K562 (cell line): ENCODE data around the gene COL23A1. TPM values are rescaled to one million over a fixed set of nuclear protein-coding genes. Genes with fewer than 3 reads are reported as not detected.

Source experiments
- ARID1B ChIP-seq: fragments of 450-650 bp; IDR thresholded peaks from 2 replicates; pipeline ENCODE4 v1.6.1; 2016; ENCODE audit warnings: antibody characterized with exemption, mild to moderate bottlenecking, inconsistent platforms
- ASH1L ChIP-seq: fragments of 450-650 bp; IDR thresholded peaks from 2 replicates; pipeline ENCODE4 v1.6.1; 2018; ENCODE audit warnings: borderline replicate concordance, mild to moderate bottlenecking, low read depth; ENCODE audit not compliant: partially characterized antibody
- ATF1 ChIP-seq, 2 experiments: fragments of 450-650 bp in 1 of 2; IDR thresholded peaks; 2 replicates each; pipeline ENCODE4 v1.6.1; 2016; ENCODE audit warnings: missing compliant biosample characterization in 1 of 2, missing genetic modification characterization in 1 of 2
- CBFA2T3 ChIP-seq: fragments of 450-650 bp; IDR thresholded peaks from 2 replicates; pipeline ENCODE4 v1.6.1; 2017
- DPF2 ChIP-seq: fragments of 450-650 bp; IDR thresholded peaks from 2 replicates; pipeline ENCODE4 v1.6.1; 2016
- E2F6 ChIP-seq, 2 experiments: IDR thresholded peaks; 2 replicates each; pipeline ENCODE4 v1.6.1; 2011; ENCODE audit warnings: borderline replicate concordance in 1 of 2, control low read depth in 1 of 2, low read depth in 1 of 2, low read length in 1 of 2, mild to moderate bottlenecking in 1 of 2, mixed read lengths in 1 of 2, moderate library complexity in 1 of 2; ENCODE audit not compliant: insufficient read depth in 1 of 2, insufficient read length in 1 of 2, poor library complexity in 1 of 2, severe bottlenecking in 1 of 2; ENCODE audit errors: extremely low read depth in 1 of 2
- L3MBTL2 ChIP-seq: fragments of 450-650 bp; IDR thresholded peaks from 2 replicates; pipeline ENCODE4 v1.6.1; 2016; ENCODE audit warnings: mild to moderate bottlenecking, moderate library complexity
- MTA3 ChIP-seq: fragments of 450-650 bp; formaldehyde crosslinking; IDR thresholded peaks from 2 replicates; pipeline ENCODE4 v1.6.1; 2017; ENCODE audit warnings: mild to moderate bottlenecking, borderline replicate concordance
- NCOR1 ChIP-seq: fragments of 450-650 bp; IDR thresholded peaks from 2 replicates; pipeline ENCODE4 v1.6.1; 2016; ENCODE audit warnings: mild to moderate bottlenecking, moderate library complexity
- SMARCA4 ChIP-seq: fragments of 450-650 bp; IDR thresholded peaks from 2 replicates; pipeline ENCODE4 v1.6.1; 2016
- STAT5A ChIP-seq: IDR thresholded peaks from 2 replicates; pipeline ENCODE4 v1.6.1; 2012; ENCODE audit warnings: low read length, inconsistent platforms, borderline replicate concordance
- TAL1 ChIP-seq: fragments of 450-650 bp; IDR thresholded peaks from 2 replicates; pipeline ENCODE4 v1.6.1; 2016; ENCODE audit warnings: mild to moderate bottlenecking
- ZNF232 ChIP-seq: sonication (generic); formaldehyde crosslinking; IDR thresholded peaks from 2 replicates; pipeline ENCODE4 v1.8.0; 2022; ENCODE audit warnings: mild to moderate bottlenecking, missing genetic modification reagents
- ZNF263 ChIP-seq: sonication (generic); formaldehyde crosslinking; IDR thresholded peaks from 2 replicates; pipeline ENCODE4 v1.8.0; 2022; ENCODE audit warnings: mild to moderate bottlenecking, missing genetic modification reagents, borderline replicate concordance
- polyA plus RNA-seq, 8 experiments: library from polyadenylated mRNA; depleted of rRNA in 4 of 8; stranded (reverse) in 5 of 8; unstranded in 3 of 8; fragments of >200 nt; fragmentation: Nextera tagmentation in 2 of 8; fragmentation: Illumina TruSeq in 1 of 8; extraction: Ambion mirVana in 2 of 8; extraction: Trizol in 1 of 8; gene quantifications; 2 replicates each; pipeline versions ENCODE4 v1.2.1 to v1.2.3, GENCODE V29; 2011 to 2014; ENCODE audit warnings: inconsistent platforms in 1 of 8, missing spikeins in 1 of 8
- total RNA-seq, 7 experiments: library from RNA; depleted of rRNA in 6 of 7; stranded (reverse); fragments of >200 nt in 6 of 7; fragmentation: Illumina TruSeq in 2 of 7; extraction: Trizol in 2 of 7; gene quantifications; 2 replicates each; pipeline versions ENCODE4 v1.2.1 to v1.2.3, GENCODE V29; 2011 to 2021; ENCODE audit warnings: low replicate concordance in 1 of 7
- TF ChIP-seq, protein P1 (sequence below): fragments of 450-650 bp; IDR thresholded peaks from 2 replicates; pipeline ENCODE4 v1.6.1; 2016; ENCODE audit warnings: mild to moderate bottlenecking, moderate library complexity
- TF ChIP-seq, protein P2 (sequence below): fragments of 250-450 bp; sonication (Bioruptor Pico); IDR thresholded peaks from 2 replicates; pipeline ENCODE4 v1.4.0; 2020

COL23A1 gene
- total and polyA plus RNA-seq, 9 of the 15 experiments (the other 6 are each of a cell fraction or from before 2014, with no cell fraction given): 0.09 TPM; not detected in 8

DNA sequence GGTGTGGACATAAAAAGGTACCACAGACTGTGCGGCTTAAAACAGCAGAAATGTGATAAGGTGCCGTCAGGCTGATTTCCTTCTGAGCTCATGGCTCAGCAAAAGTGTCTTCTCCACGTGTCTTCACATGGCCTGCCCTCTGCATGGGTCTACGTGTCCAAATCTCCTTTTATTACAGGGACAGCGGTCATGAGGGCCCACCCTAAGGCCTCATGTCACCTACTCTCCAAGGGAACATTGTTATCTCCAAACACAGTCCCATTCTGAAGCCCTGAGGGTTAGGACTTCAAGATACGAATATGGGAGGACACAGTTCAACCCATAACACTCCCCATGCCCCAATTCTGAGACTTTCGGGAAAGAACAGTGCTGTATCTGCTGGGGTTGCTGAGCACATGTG lies 35.2 kb downstream of the COL23A1 start (continued):
- TF ChIP-seq, protein P1, sequence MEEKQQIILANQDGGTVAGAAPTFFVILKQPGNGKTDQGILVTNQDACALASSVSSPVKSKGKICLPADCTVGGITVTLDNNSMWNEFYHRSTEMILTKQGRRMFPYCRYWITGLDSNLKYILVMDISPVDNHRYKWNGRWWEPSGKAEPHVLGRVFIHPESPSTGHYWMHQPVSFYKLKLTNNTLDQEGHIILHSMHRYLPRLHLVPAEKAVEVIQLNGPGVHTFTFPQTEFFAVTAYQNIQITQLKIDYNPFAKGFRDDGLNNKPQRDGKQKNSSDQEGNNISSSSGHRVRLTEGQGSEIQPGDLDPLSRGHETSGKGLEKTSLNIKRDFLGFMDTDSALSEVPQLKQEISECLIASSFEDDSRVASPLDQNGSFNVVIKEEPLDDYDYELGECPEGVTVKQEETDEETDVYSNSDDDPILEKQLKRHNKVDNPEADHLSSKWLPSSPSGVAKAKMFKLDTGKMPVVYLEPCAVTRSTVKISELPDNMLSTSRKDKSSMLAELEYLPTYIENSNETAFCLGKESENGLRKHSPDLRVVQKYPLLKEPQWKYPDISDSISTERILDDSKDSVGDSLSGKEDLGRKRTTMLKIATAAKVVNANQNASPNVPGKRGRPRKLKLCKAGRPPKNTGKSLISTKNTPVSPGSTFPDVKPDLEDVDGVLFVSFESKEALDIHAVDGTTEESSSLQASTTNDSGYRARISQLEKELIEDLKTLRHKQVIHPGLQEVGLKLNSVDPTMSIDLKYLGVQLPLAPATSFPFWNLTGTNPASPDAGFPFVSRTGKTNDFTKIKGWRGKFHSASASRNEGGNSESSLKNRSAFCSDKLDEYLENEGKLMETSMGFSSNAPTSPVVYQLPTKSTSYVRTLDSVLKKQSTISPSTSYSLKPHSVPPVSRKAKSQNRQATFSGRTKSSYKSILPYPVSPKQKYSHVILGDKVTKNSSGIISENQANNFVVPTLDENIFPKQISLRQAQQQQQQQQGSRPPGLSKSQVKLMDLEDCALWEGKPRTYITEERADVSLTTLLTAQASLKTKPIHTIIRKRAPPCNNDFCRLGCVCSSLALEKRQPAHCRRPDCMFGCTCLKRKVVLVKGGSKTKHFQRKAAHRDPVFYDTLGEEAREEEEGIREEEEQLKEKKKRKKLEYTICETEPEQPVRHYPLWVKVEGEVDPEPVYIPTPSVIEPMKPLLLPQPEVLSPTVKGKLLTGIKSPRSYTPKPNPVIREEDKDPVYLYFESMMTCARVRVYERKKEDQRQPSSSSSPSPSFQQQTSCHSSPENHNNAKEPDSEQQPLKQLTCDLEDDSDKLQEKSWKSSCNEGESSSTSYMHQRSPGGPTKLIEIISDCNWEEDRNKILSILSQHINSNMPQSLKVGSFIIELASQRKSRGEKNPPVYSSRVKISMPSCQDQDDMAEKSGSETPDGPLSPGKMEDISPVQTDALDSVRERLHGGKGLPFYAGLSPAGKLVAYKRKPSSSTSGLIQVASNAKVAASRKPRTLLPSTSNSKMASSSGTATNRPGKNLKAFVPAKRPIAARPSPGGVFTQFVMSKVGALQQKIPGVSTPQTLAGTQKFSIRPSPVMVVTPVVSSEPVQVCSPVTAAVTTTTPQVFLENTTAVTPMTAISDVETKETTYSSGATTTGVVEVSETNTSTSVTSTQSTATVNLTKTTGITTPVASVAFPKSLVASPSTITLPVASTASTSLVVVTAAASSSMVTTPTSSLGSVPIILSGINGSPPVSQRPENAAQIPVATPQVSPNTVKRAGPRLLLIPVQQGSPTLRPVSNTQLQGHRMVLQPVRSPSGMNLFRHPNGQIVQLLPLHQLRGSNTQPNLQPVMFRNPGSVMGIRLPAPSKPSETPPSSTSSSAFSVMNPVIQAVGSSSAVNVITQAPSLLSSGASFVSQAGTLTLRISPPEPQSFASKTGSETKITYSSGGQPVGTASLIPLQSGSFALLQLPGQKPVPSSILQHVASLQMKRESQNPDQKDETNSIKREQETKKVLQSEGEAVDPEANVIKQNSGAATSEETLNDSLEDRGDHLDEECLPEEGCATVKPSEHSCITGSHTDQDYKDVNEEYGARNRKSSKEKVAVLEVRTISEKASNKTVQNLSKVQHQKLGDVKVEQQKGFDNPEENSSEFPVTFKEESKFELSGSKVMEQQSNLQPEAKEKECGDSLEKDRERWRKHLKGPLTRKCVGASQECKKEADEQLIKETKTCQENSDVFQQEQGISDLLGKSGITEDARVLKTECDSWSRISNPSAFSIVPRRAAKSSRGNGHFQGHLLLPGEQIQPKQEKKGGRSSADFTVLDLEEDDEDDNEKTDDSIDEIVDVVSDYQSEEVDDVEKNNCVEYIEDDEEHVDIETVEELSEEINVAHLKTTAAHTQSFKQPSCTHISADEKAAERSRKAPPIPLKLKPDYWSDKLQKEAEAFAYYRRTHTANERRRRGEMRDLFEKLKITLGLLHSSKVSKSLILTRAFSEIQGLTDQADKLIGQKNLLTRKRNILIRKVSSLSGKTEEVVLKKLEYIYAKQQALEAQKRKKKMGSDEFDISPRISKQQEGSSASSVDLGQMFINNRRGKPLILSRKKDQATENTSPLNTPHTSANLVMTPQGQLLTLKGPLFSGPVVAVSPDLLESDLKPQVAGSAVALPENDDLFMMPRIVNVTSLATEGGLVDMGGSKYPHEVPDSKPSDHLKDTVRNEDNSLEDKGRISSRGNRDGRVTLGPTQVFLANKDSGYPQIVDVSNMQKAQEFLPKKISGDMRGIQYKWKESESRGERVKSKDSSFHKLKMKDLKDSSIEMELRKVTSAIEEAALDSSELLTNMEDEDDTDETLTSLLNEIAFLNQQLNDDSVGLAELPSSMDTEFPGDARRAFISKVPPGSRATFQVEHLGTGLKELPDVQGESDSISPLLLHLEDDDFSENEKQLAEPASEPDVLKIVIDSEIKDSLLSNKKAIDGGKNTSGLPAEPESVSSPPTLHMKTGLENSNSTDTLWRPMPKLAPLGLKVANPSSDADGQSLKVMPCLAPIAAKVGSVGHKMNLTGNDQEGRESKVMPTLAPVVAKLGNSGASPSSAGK: peak; percentile 94
- TF ChIP-seq ZNF232 (CRISPR knock-in tag): peak; percentile 49; the same call in 1 of the 2 replicates
- TF ChIP-seq MTA3: 0 out of 2 replicates have a peak, but pooled peaks have one; percentile 42
- TF ChIP-seq CBFA2T3: peak; percentile 82
- 0 out of 2 replicates have a peak, but pooled peaks have one; percentile 16 for TF ChIP-seq STAT5A
- peak; percentile 67 for TF ChIP-seq DPF2
- TF ChIP-seq SMARCA4: peak; percentile 53; the same call in 1 of the 2 replicates
- TF ChIP-seq ARID1B: peak; percentile 66
- TF ChIP-seq TAL1: peak; percentile 68
- TF ChIP-seq ZNF263: no peak
- peak; percentile 93 for TF ChIP-seq L3MBTL2
- TF ChIP-seq, protein P2, sequence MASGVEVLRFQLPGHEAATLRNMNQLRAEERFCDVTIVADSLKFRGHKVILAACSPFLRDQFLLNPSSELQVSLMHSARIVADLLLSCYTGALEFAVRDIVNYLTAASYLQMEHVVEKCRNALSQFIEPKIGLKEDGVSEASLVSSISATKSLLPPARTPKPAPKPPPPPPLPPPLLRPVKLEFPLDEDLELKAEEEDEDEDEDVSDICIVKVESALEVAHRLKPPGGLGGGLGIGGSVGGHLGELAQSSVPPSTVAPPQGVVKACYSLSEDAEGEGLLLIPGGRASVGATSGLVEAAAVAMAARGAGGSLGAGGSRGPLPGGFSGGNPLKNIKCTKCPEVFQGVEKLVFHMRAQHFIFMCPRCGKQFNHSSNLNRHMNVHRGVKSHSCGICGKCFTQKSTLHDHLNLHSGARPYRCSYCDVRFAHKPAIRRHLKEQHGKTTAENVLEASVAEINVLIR: peak; percentile 50; the same call in 1 of the 2 replicates
- TF ChIP-seq ASH1L: no peak
- TF ChIP-seq ATF1 (CRISPR knock-in tag; IDR thresholded peaks at IDR 0.05): no peak
- peak; percentile 44; the same call in 1 of the 2 replicates for TF ChIP-seq ATF1 (tag; IDR thresholded peaks at IDR 0.05)
- peak; percentile 59 to 72 for TF ChIP-seq E2F6 (IDR thresholded peaks at IDR 0.05; ENCODE audit: borderline replicate concordance in 1 of 2, extremely low read depth in 1 of 2, insufficient read depth in 1 of 2, insufficient read length in 1 of 2, low read depth in 1 of 2, low read length in 1 of 2, poor library complexity in 1 of 2, severe bottlenecking in 1 of 2)
- TF ChIP-seq NCOR1: peak; percentile 62
- TF ChIP-seq, all 486 proteins: peak for 31
